Transverse colon (tissue), 4 donors: Measurements from ENCODE around the gene ST8SIA5. TPM values are rescaled to one million over a fixed set of nuclear protein-coding genes. Genes with fewer than 3 reads are reported as not detected.

Experiments used
- DNase-seq: peaks from one replicate; pipeline ENCODE4 v3.0.0-alpha.2; 2019
- H3K27ac ChIP-seq, 4 donors: fragments of 200-600 bp; sonication (generic); 2 replicates each; pipeline ENCODE4 v1.5.1; 2016 to 2018; ENCODE audit warnings: inconsistent platforms in 4 of 4
- H3K27me3 ChIP-seq: fragments of 200-600 bp; sonication (generic); 2 replicates; pipeline ENCODE4 v1.5.1; 2017; ENCODE audit warnings: inconsistent platforms
- H3K36me3 ChIP-seq, 4 donors: fragments of 200-600 bp; sonication (generic); 2 replicates each; pipeline ENCODE4 v1.5.1; 2017 to 2019; ENCODE audit warnings: inconsistent platforms in 4 of 4
- H3K4me1 ChIP-seq, 4 donors: fragments of 200-600 bp; sonication (generic); 2 replicates each; pipeline ENCODE4 v1.5.1; 2017 to 2020; ENCODE audit warnings: inconsistent platforms in 4 of 4
- H3K4me3 ChIP-seq, 4 donors: fragments of 200-600 bp; sonication (generic); 1 replicate in 1 of 4; 2 replicates in 3 of 4; pipeline versions ENCODE4 v1.5.1 to v1.6.1; 2017 to 2019; ENCODE audit warnings: inconsistent platforms in 4 of 4
- H3K9me3 ChIP-seq, 2 donors: fragments of 200-600 bp; sonication (generic); 2 replicates each; pipeline ENCODE4 v1.5.1; 2017 to 2019; ENCODE audit warnings: inconsistent platforms in 2 of 2
- EP300 ChIP-seq: sonication (generic); formaldehyde crosslinking; IDR thresholded peaks from one replicate; pipeline ENCODE4 v1.6.1; 2017; ENCODE audit warnings: antibody characterized with exemption, low read depth
- POLR2A ChIP-seq: fragments of 450-650 bp; IDR thresholded peaks from one replicate; pipeline ENCODE4 v1.6.1; 2016; ENCODE audit warnings: antibody characterized with exemption, mild to moderate bottlenecking, moderate library complexity
- POLR2AphosphoS5 ChIP-seq, 3 donors: sonication (generic); formaldehyde crosslinking; IDR thresholded peaks; one replicate each; pipeline ENCODE4 v1.6.1; 2016; ENCODE audit warnings: antibody characterized with exemption in 3 of 3
- WGBS, 2 donors: methylation state at CpG; one replicate each; pipeline ENCODE4 v1.1.5; 2018; ENCODE audit warnings: low coverage in 1 of 2; 5-methylcytosine and 5-hydroxymethylcytosine counted together
- in situ Hi-C, 4 donors: fragments of 200-750 bp; cut with MboI; loops; one replicate each; pipeline versions ENCODE4 v1.15.0 to v1.15.1; 2017; ENCODE audit warnings: low sequenced_read_pairs in 3 of 4, low pct_ligation_motif_present in 1 of 4, low pct_unique_long_range_greater_than_20kb in 1 of 4
- intact Hi-C: fragments of 100-400 bp; cut with DNase I; formaldehyde crosslinking; loops from one replicate; pipeline ENCODE4 v1.15.1; 2023; ENCODE audit warnings: low total_unique reads
- total RNA-seq, 4 donors: library from RNA; depleted of rRNA; stranded (reverse); fragments of >200 nt; gene quantifications; one replicate each; pipeline ENCODE4 v1.1.0, GENCODE V29; 2016
- TF ChIP-seq, protein P1 (sequence below), 5 experiments: fragments of 200-600 bp in 3 of 5; fragments of 450-650 bp in 2 of 5; sonication (generic) in 3 of 5; IDR thresholded peaks; 1 replicate in 2 of 5; 2 replicates in 3 of 5; pipeline ENCODE4 v1.5.1; 2016 to 2017; ENCODE audit warnings: antibody characterized with exemption in 5 of 5, inconsistent platforms in 3 of 5, mild to moderate bottlenecking in 2 of 5, moderate library complexity in 1 of 5

ST8SIA5 gene
- total RNA-seq, 4 donors from 2014 or later: 0.41 TPM; not detected in 3

DNA sequence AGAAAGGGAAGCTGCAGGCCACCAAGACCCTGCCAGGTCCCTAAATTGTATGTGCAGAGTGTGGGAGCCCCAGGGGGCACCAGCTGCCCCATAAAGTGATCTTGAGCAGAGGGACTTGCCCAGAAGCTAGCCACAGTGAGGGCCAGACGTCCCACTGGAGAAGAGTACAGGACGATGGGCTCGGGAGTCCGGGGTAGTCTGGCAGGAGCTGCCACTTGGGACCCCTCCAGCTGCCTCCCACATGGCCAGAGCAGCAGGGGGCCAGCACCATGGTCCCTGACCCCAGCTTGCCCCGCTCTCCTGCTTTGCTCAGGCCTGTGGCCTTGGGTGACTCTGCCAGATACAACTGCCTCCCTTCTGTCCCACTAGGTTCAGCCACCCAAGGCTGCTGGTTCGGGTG lies 88.2 kb downstream of the ST8SIA5 start:
- H3K27me3 ChIP-seq: no peaks in the 10 kb centered on the region
- H3K9me3 ChIP-seq: no peaks in the 10 kb centered on the region
- H3K4me1 ChIP-seq: no peaks in the 10 kb centered on the region
- WGBS, 2 donors: 69% methylated on average over 6 of the region's 6 CpGs; no CpG with 5 or more reads in 1 of the 2 donors
- no peak for DNase-seq
- H3K27ac ChIP-seq: no peak overlapping the region
- in situ Hi-C loops (loop anchor here in 3 of 4 donors (10.0 to 25.0 kb wide), 3 partner anchors 106 to 524 kb away; no protein-coding TSS in a partner anchor), intact Hi-C loops (no loop called here)
- TF ChIP-seq, protein P1, sequence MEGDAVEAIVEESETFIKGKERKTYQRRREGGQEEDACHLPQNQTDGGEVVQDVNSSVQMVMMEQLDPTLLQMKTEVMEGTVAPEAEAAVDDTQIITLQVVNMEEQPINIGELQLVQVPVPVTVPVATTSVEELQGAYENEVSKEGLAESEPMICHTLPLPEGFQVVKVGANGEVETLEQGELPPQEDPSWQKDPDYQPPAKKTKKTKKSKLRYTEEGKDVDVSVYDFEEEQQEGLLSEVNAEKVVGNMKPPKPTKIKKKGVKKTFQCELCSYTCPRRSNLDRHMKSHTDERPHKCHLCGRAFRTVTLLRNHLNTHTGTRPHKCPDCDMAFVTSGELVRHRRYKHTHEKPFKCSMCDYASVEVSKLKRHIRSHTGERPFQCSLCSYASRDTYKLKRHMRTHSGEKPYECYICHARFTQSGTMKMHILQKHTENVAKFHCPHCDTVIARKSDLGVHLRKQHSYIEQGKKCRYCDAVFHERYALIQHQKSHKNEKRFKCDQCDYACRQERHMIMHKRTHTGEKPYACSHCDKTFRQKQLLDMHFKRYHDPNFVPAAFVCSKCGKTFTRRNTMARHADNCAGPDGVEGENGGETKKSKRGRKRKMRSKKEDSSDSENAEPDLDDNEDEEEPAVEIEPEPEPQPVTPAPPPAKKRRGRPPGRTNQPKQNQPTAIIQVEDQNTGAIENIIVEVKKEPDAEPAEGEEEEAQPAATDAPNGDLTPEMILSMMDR (IDR thresholded peaks at IDR 0.05): no peak
- TF ChIP-seq POLR2AphosphoS5 (IDR thresholded peaks at IDR 0.05) (no peak), POLR2A (no peak), EP300 (no peak)
- H3K4me3 ChIP-seq: no peak overlapping the region
- H3K36me3 ChIP-seq: no peaks in the 10 kb centered on the region

DNA sequence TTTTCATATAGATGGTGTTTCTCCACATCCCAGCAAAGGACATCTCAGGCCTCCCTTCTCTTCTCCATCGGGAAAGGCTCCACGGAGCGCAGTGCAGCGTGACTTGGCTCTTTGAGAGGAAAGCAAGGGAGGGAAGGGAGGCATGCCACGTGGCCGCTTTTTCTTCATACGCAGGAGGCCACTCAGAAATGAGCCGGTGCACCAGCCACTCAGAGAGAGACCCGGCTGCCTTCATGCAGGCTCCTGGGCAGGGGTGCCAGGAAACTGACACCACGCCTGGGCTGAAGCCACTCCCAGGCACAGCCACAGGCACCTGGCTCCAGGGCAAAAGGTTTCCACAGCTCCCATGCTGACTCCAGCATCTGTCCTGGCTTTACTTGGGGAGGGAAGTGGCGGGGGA lies 88.7 kb downstream of the ST8SIA5 start:
- no peaks in the 10 kb centered on the region for H3K4me1 ChIP-seq
- H3K4me3 ChIP-seq: no peak overlapping the region
- no peaks in the 10 kb centered on the region for H3K36me3 ChIP-seq
- TF ChIP-seq POLR2A: no peak
- TF ChIP-seq POLR2AphosphoS5 (IDR thresholded peaks at IDR 0.05): no peak
- TF ChIP-seq, protein P1 (IDR thresholded peaks at IDR 0.05): no peak
- no peak for TF ChIP-seq EP300
- H3K9me3 ChIP-seq: no peaks in the 10 kb centered on the region
- WGBS, 2 donors: 75% methylated on average over 11 of the region's 11 CpGs; no CpG with 5 or more reads in 1 of the 2 donors
- no peak overlapping the region for H3K27ac ChIP-seq
- no peaks in the 10 kb centered on the region for H3K27me3 ChIP-seq
- in situ Hi-C loops: loop anchor here in 3 of 4 donors (10.0 to 25.0 kb wide), 3 partner anchors 106 to 523 kb away; no protein-coding TSS in a partner anchor
- DNase-seq: no peak
- intact Hi-C loops: no loop called here

DNA sequence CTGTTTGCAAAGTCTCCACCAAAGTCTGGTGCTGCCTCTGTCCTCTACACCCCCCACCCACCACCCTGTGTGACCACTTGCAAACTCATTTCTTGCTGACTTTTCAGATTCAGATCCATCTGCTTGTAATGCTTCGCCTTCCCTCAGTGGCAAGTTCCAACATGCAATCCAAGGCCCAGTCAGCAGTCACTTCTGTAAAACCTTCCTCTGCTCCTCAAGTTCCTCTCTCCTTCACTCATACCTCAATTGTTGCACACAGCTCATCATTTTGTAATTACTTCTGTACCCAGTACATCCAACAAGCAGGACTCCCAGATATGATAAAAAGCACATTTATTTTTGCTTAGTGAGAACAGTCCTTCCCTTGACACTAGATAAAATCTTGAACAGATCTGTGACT lies 93.3 kb downstream of the ST8SIA5 start:
- TF ChIP-seq POLR2A (no peak), EP300 (no peak), POLR2AphosphoS5 (IDR thresholded peaks at IDR 0.05) (no peak)
- TF ChIP-seq, protein P1 (IDR thresholded peaks at IDR 0.05): no peak
- H3K4me1 ChIP-seq: no peaks in the 10 kb centered on the region
- in situ Hi-C loops (loop anchor here in 3 of 4 donors (10.0 to 25.0 kb wide), 3 partner anchors 101 to 519 kb away; no protein-coding TSS in a partner anchor), intact Hi-C loops (loop anchor here (5.0 kb wide), 1 partner anchor 516 kb away; no protein-coding TSS in a partner anchor)
- no peaks in the 10 kb centered on the region for H3K9me3 ChIP-seq
- WGBS, 2 donors: 93 to 100% methylated on average over 1 of the region's 1 CpG
- no peak for DNase-seq
- no peaks in the 10 kb centered on the region for H3K27me3 ChIP-seq
- no peak overlapping the region for H3K4me3 ChIP-seq
- H3K36me3 ChIP-seq: no peaks in the 10 kb centered on the region
- H3K27ac ChIP-seq: no peak overlapping the region

DNA sequence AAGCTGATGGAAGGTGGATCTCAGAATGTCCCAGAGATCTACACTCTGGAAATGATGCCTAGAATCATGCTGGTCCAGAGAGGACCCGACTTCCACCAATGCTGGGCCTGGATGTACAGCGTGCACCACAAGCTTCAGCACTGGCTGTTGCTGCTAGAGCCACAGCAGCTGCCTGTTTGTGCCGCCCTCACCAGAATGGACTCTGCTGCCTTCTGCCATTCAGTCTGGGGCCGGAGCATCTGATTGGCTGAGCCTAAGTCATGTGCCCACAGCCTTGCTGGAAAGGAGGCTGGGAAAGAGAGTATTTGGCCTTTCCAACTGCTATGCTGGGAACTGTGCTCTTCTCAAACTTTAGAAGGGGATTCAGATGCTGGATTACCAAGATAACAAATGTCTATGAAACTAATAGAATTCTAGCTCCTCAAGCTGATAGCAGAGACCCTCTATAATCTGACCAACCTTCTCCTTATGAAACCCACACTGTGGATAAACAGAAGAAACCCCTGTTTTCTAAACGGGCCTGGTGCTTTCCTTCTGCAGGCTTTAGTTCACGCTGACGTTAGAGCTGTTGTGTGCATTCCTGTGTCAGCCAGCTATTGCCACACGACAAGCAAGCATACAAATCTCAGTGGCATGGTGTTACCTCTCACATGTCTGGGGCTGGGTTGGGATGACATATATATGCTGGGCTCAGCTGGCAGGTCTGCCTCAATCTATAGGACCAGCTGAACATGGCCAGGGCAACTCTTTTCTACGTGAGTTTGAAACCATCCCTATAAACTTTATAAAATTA lies 95.7 kb downstream of the ST8SIA5 start:
- TF ChIP-seq POLR2A: no peak
- intact Hi-C loops (loop anchor here (5.0 kb wide), 1 partner anchor 514 kb away; no protein-coding TSS in a partner anchor), in situ Hi-C loops (loop anchor here in 3 of 4 donors (10.0 to 25.0 kb wide), 3 partner anchors 99 to 516 kb away; no protein-coding TSS in a partner anchor)
- Histone ChIP-seq H3K4me3 (no peak overlapping the region), H3K27me3 (no peaks in the 10 kb centered on the region), H3K36me3 (no peaks in the 10 kb centered on the region), H3K9me3 (no peaks in the 10 kb centered on the region), H3K4me1 (no peaks in the 10 kb centered on the region), H3K27ac (no peak overlapping the region)
- 68 to 80% methylated on average over 1 to 9 of the region's 9 CpGs for WGBS, 2 donors
- DNase-seq: no peak
